ENCODE results near the gene LHFPL6. TPM values are rescaled to one million over a fixed set of nuclear protein-coding genes. Genes with fewer than 3 reads are reported as not detected.

Gene LHFPL6
- total RNA-seq, 3 donors from 2014 or later: 4.9 to 26.1 (median 8.3) TPM

DNA sequence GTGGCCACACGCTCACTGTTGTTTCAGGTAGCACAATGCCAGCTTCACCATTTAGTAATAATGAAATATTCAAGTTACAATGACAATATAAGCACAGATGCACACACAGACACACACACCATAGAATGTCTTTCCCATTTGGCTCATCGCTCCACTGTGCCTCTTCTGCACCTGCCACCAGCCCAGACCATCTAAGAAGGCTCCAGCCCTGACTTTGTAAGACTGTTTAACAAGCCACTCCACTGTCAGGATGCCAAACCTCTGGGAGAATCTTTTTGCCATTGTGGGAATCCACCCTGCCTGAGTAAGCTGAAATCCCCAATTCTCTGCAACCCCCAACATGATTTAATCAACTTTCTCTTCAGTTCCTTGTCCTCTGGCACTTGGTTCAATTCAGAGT is 60.6 kb downstream of the LHFPL6 start:
- TF ChIP-seq CTCF (IDR thresholded peaks at IDR 0.05): no peak
- intact Hi-C loops (cut with DNase I, micrococcal nuclease): no loop called here
- DNase-seq: no peak
- Histone ChIP-seq H3K4me3 (no peak overlapping the region), H3K36me3 (ENCODE audit: low read depth) (no peaks in the 10 kb centered on the region), H3K4me1 (ENCODE audit: low read depth) (peaks cover 7% of the 10 kb centered on the region), H3K9me3 (no peaks in the 10 kb centered on the region)
- no peak for ATAC-seq

GRCh38 chr13:39540929-39541605 is 61.9 kb downstream of the LHFPL6 start:
- intact Hi-C loops (cut with DNase I, micrococcal nuclease): no loop called here
- ATAC-seq (no peak), DNase-seq (no peak)
- no peaks in the 10 kb centered on the region for H3K36me3 ChIP-seq (ENCODE audit: low read depth)
- H3K4me1 ChIP-seq (ENCODE audit: low read depth): peaks cover 7% of the 10 kb centered on the region
- TF ChIP-seq CTCF (IDR thresholded peaks at IDR 0.05): no peak
- H3K9me3 ChIP-seq: no peaks in the 10 kb centered on the region
- no peak overlapping the region for H3K4me3 ChIP-seq

DNA sequence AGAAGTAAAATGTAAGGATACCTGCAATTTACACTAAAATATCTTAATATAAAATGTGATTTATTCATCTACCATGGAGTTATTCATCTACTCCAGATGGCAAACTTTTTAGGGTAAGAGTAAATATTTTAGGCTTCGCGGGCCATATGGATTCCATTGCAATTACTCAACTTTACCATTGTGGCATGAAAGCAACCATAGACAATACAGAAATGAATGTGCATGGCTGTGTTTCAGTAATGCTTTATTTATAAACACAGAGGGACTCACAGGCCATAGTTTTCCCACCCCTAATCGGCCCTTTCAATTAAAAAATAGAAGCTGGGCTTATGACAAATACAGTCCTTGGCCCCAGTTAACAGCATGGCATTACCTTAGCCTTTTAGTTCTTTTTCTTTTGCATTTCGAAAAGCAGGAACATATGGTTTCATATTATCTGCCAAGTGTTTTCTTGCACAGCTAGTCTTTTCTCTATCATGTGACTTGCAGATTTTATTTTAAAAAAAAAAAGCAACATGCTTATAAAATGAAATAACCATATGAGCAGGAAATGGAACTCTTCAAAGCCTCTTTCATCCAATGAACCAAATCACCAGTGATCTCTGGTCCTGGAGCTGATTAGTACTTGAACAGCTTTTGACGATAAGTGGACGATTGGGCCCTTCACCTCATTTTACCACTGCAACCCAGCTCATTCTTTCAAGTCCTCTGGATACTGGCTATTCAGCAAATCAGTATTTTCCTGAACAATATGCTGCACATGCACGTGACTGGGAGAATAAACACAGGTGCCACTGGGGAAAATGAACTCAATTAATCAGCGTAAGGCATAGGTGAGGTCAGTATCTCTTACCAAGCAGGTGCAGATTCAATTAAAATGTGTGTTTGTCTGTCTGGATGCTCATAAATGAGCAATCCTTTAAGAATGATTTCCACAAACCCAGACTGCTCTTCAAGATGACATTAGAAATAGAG is 63.9 kb downstream of the LHFPL6 start:
- DNase-seq (no peak), ATAC-seq (no peak)
- H3K4me3 ChIP-seq: no peak overlapping the region
- H3K4me1 ChIP-seq (ENCODE audit: low read depth): peaks cover 7% of the 10 kb centered on the region
- TF ChIP-seq CTCF (IDR thresholded peaks at IDR 0.05): no peak
- intact Hi-C loops (cut with DNase I, micrococcal nuclease): no loop called here
- no peaks in the 10 kb centered on the region for H3K9me3 ChIP-seq
- no peaks in the 10 kb centered on the region for H3K36me3 ChIP-seq (ENCODE audit: low read depth)

- H3K4me3 ChIP-seq: no peak overlapping the region
- DNase-seq (no peak), ATAC-seq (no peak)
- H3K9me3 ChIP-seq: no peaks in the 10 kb centered on the region
- no peaks in the 10 kb centered on the region for H3K36me3 ChIP-seq (ENCODE audit: low read depth)
- TF ChIP-seq CTCF (IDR thresholded peaks at IDR 0.05): no peak
- H3K4me1 ChIP-seq (ENCODE audit: low read depth): peaks cover 7% of the 10 kb centered on the region
- intact Hi-C loops (cut with DNase I, micrococcal nuclease): no loop called here
Observed at GRCh38 chr13:39536906-39537305, 66.1 kb downstream of the LHFPL6 start.

DNA sequence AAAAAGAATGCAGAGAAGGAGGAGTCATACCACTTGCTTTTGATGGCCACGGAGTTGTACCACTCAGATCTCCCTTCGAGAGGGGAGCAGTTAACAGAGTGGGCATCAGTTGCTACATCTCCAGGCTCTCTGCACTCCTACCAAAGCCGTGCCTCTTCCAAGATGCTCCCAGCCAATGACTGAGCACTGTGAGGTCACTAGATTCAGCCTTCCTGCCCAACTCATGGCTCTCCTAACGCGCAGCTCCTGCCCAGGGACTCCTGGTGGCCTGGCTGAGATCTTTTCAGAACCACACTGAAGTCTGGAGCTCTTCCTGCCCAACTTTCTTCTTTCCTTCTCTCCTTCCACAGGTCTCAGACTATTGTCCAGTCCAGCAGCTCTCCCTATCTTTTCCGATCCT is 66.7 kb downstream of the LHFPL6 start:
- ATAC-seq (no peak), DNase-seq (no peak)
- peaks cover 7% of the 10 kb centered on the region for H3K4me1 ChIP-seq (ENCODE audit: low read depth)
- H3K36me3 ChIP-seq (ENCODE audit: low read depth): no peaks in the 10 kb centered on the region
- TF ChIP-seq CTCF (IDR thresholded peaks at IDR 0.05): no peak
- intact Hi-C loops (cut with DNase I, micrococcal nuclease): no loop called here
- H3K4me3 ChIP-seq: no peak overlapping the region
- no peaks in the 10 kb centered on the region for H3K9me3 ChIP-seq
